ENCODE data around the gene RBX1.
"Not testable (repeated sequence)": the region's sequence is repeated elsewhere in the genome, so short reads cannot be mapped to it uniquely, and the experiment has no call there.

The RBX1 gene

GRCh38 chr22:40995821-40996220 is 44.6 kb downstream of the RBX1 start:
- H3K27me3 Mint-ChIP-seq: peaks cover 2% of the 10 kb centered on the region
- H3K4me3 Mint-ChIP-seq: no peak overlapping the region
- no peak overlapping the region for H3K27ac Mint-ChIP-seq
- H3K4me1 Mint-ChIP-seq (ENCODE audit: low read depth): no peaks in the 10 kb centered on the region
- H3K9me3 Mint-ChIP-seq (ENCODE audit: low read depth): peaks cover 6% of the 10 kb centered on the region
- no peaks in the 10 kb centered on the region for H3K36me3 Mint-ChIP-seq

GRCh38 chr22:40997520-40997919 is 46.3 kb downstream of the RBX1 start:
- Mint-ChIP-seq H3K27ac (no peak overlapping the region), H3K4me1 (ENCODE audit: low read depth) (no peaks in the 10 kb centered on the region), H3K27me3 (peaks cover 2% of the 10 kb centered on the region), H3K9me3 (ENCODE audit: low read depth) (peaks cover 6% of the 10 kb centered on the region), H3K36me3 (no peaks in the 10 kb centered on the region), H3K4me3 (no peak overlapping the region)

- Mint-ChIP-seq H3K27ac (no peak overlapping the region), H3K36me3 (no peaks in the 10 kb centered on the region), H3K9me3 (ENCODE audit: low read depth) (peaks cover 6% of the 10 kb centered on the region), H3K4me1 (ENCODE audit: low read depth) (no peaks in the 10 kb centered on the region), H3K27me3 (no peaks in the 10 kb centered on the region), H3K4me3 (no peak overlapping the region)
Measured at GRCh38 chr22:41000040-41000565, 48.9 kb downstream of the RBX1 start.

- Mint-ChIP-seq H3K9me3 (ENCODE audit: low read depth) (peaks cover 6% of the 10 kb centered on the region), H3K27ac (no peak overlapping the region), H3K4me3 (no peak overlapping the region), H3K27me3 (no peaks in the 10 kb centered on the region), H3K36me3 (no peaks in the 10 kb centered on the region), H3K4me1 (ENCODE audit: low read depth) (no peaks in the 10 kb centered on the region)
Measured at GRCh38 chr22:41000941-41001721, 50.0 kb downstream of the RBX1 start.

- H3K9me3 Mint-ChIP-seq (ENCODE audit: low read depth): peaks cover 6% of the 10 kb centered on the region
- no peaks in the 10 kb centered on the region for H3K36me3 Mint-ChIP-seq
- H3K4me3 Mint-ChIP-seq: no peak overlapping the region
- peaks cover 1% of the 10 kb centered on the region for H3K27me3 Mint-ChIP-seq
- H3K27ac Mint-ChIP-seq: no peak overlapping the region
- no peaks in the 10 kb centered on the region for H3K4me1 Mint-ChIP-seq (ENCODE audit: low read depth)
Measured at GRCh38 chr22:41001722-41002122, 50.5 kb downstream of the RBX1 start.

- H3K4me3 Mint-ChIP-seq: not testable (repeated sequence)
Measured at GRCh38 chr22:41002386-41002785, 51.2 kb downstream of the RBX1 start.

GRCh38 chr22:41003066-41003465 is 51.9 kb downstream of the RBX1 start:
- peaks cover 6% of the 10 kb centered on the region for H3K9me3 Mint-ChIP-seq (ENCODE audit: low read depth)
- H3K27ac Mint-ChIP-seq: no peak overlapping the region
- no peak overlapping the region for H3K4me3 Mint-ChIP-seq
- no peaks in the 10 kb centered on the region for H3K36me3 Mint-ChIP-seq
- H3K4me1 Mint-ChIP-seq (ENCODE audit: low read depth): no peaks in the 10 kb centered on the region
- peaks cover 1% of the 10 kb centered on the region for H3K27me3 Mint-ChIP-seq

More at GRCh38 chr22:41002386-41002785, 51.2 kb downstream of the RBX1 start:
- H3K27ac Mint-ChIP-seq; H3K36me3 Mint-ChIP-seq; H3K27me3 Mint-ChIP-seq; H3K9me3 Mint-ChIP-seq (ENCODE audit: low read depth); H3K4me1 Mint-ChIP-seq (ENCODE audit: low read depth): not testable (repeated sequence)

GRCh38 chr22:41003976-41004375 is 52.8 kb downstream of the RBX1 start:
- H3K36me3 Mint-ChIP-seq: no peaks in the 10 kb centered on the region

GRCh38 chr22:41009222-41009948 is 58.2 kb downstream of the RBX1 start:
- peaks cover 1% of the 10 kb centered on the region for H3K27me3 Mint-ChIP-seq

More at GRCh38 chr22:41003976-41004375, 52.8 kb downstream of the RBX1 start:
- Mint-ChIP-seq H3K27ac (no peak overlapping the region), H3K4me3 (no peak overlapping the region), H3K9me3 (ENCODE audit: low read depth) (peaks cover 6% of the 10 kb centered on the region), H3K27me3 (peaks cover 1% of the 10 kb centered on the region), H3K4me1 (ENCODE audit: low read depth) (no peaks in the 10 kb centered on the region)

GRCh38 chr22:41015003-41015402 is 63.8 kb downstream of the RBX1 start:
- H3K4me1 Mint-ChIP-seq (ENCODE audit: low read depth): no peaks in the 10 kb centered on the region
- H3K36me3 Mint-ChIP-seq: no peaks in the 10 kb centered on the region
- H3K9me3 Mint-ChIP-seq (ENCODE audit: low read depth): no peaks in the 10 kb centered on the region
- H3K27ac Mint-ChIP-seq: no peak overlapping the region
- no peaks in the 10 kb centered on the region for H3K27me3 Mint-ChIP-seq
- no peak overlapping the region for H3K4me3 Mint-ChIP-seq

More at GRCh38 chr22:41009222-41009948, 58.2 kb downstream of the RBX1 start:
- Mint-ChIP-seq H3K4me3 (no peak overlapping the region), H3K4me1 (ENCODE audit: low read depth) (no peaks in the 10 kb centered on the region), H3K9me3 (ENCODE audit: low read depth) (no peaks in the 10 kb centered on the region), H3K36me3 (no peaks in the 10 kb centered on the region), H3K27ac (no peak overlapping the region)

GRCh38 chr22:41021061-41021612 is 70.0 kb downstream of the RBX1 start:
- H3K9me3 Mint-ChIP-seq (ENCODE audit: low read depth): no peaks in the 10 kb centered on the region
- H3K36me3 Mint-ChIP-seq: no peaks in the 10 kb centered on the region
- H3K27ac Mint-ChIP-seq: no peak overlapping the region
- peak overlapping the region; percentile 91 for H3K4me3 Mint-ChIP-seq
- H3K4me1 Mint-ChIP-seq (ENCODE audit: low read depth): peaks cover 14% of the 10 kb centered on the region
- H3K27me3 Mint-ChIP-seq: no peaks in the 10 kb centered on the region

GRCh38 chr22:41021613-41022454 is 70.7 kb downstream of the RBX1 start:
- Mint-ChIP-seq H3K9me3 (ENCODE audit: low read depth) (no peaks in the 10 kb centered on the region), H3K27ac (peak overlapping the region; percentile 87), H3K4me3 (peak overlapping the region; percentile 91), H3K36me3 (no peaks in the 10 kb centered on the region), H3K4me1 (ENCODE audit: low read depth) (peaks cover 14% of the 10 kb centered on the region), H3K27me3 (no peaks in the 10 kb centered on the region)

- no peaks in the 10 kb centered on the region for H3K36me3 Mint-ChIP-seq
- H3K27me3 Mint-ChIP-seq: no peaks in the 10 kb centered on the region
- peak overlapping the region; percentile 79 for H3K4me3 Mint-ChIP-seq
- peak overlapping the region; percentile 19 for H3K27ac Mint-ChIP-seq
- no peaks in the 10 kb centered on the region for H3K9me3 Mint-ChIP-seq (ENCODE audit: low read depth)
- H3K4me1 Mint-ChIP-seq (ENCODE audit: low read depth): peaks cover 14% of the 10 kb centered on the region
Measured at GRCh38 chr22:41022470-41023298, 71.5 kb downstream of the RBX1 start.

Measured in activated naive CD8-positive, alpha-beta T cell (primary cell).